Measurements from ENCODE around the gene GPR135. TPM values are rescaled to one million over a fixed set of nuclear protein-coding genes. Genes with fewer than 3 reads are reported as not detected.
A peak's percentile ranks its signal among the peaks of the same experiment; 100 is the strongest.

The GPR135 gene, protein sequence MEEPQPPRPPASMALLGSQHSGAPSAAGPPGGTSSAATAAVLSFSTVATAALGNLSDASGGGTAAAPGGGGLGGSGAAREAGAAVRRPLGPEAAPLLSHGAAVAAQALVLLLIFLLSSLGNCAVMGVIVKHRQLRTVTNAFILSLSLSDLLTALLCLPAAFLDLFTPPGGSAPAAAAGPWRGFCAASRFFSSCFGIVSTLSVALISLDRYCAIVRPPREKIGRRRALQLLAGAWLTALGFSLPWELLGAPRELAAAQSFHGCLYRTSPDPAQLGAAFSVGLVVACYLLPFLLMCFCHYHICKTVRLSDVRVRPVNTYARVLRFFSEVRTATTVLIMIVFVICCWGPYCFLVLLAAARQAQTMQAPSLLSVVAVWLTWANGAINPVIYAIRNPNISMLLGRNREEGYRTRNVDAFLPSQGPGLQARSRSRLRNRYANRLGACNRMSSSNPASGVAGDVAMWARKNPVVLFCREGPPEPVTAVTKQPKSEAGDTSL
- total RNA-seq (2021; ENCODE audit: unreplicated experiment) = 3.9 TPM
- 0.77 and 0.80 TPM in 2 replicates for polyA plus RNA-seq (2012)
- Bru-seq, nascent RNA = percentile 79 among the genes with signal in this experiment
- BruChase-seq, experiment 1, labeled RNA remaining after a 6-hour chase = percentile 82 among the genes with signal in this experiment
- percentile 93 among the genes with signal in this experiment for BruChase-seq, experiment 2, labeled RNA remaining after a 2-hour chase
- long read RNA-seq, partial matches to known transcripts = 0 of 1 reads
- long read RNA-seq, other reads (novel, unspliced or antisense) = 1 of 1 reads

DNA sequence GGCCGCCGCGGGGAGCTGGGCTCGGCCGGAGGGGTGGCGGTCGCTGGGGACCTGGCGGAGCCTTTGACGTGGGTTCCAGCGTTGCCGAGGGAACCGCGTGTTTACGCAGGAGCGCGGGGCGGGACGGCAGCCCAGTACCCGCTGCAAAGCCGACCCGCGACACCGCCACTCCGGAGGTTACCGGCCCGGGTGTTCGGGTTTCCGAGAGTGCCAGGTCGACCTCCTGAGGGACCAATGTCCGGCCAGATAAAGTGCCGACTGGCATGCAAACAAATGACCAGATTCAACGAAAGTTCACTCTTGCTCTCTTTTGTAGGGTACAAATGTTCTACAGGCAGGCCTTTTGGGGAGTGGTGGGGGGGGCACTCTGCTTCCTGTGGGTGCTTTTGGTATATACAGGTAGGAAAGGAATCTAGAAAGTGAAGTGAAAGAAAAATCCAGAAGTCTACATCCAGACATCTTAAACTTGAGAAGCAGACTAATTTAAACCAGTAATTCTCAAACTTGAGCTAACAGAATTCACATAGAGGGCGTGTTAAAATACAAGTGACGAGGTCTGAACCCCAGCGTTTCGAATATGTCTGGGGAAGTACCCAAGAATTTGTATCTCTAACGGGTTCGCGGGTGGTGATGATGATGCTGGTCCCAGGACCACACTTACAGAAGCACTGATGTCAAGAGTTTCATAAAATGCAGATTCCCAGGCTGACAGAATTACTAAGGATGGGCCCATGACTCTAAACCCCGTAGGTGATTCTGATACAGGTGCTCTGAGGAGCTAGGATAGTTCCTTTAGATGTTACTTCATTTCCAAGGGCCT, at the start of gene GPR135:
TSS of gene GPR135 (minus strand) at position 65 of the 820 bp plus-strand sequence. CDS start 154 bp downstream, outside the sequence.
- ChIA-PET RAD21 (ENCODE audit: low non-redundant PET in 1 of 2, low total read pairs in 2 of 2, uncharacterized antibody in 2 of 2, unreplicated experiment in 2 of 2) (no interaction called here), CTCF (no interaction called here), POLR2A (no interaction called here)
- H3K9me3 ChIP-seq (ENCODE audit: control insufficient read depth in 1 of 2, insufficient read depth in 1 of 2, low read depth in 1 of 2, low read length in 2 of 2) = no peaks in the 10 kb centered on the region
- H3K79me2 ChIP-seq (ENCODE audit: insufficient read depth, low read length) = no peaks in the 10 kb centered on the region
- no peak within 1 kb of the TSS for H3K27ac ChIP-seq (ENCODE audit: low read depth, low read length)
- ATAC-seq (no peak), DNase-seq (ENCODE audit: low read depth, low spot score) (no peak)
- H3K4me3 ChIP-seq (replicated peaks in 1 of 2; ENCODE audit: low read depth in 1 of 2, low read length in 2 of 2) = no peak within 1 kb of the TSS
- TF ChIP-seq SP1 (IDR thresholded peaks at IDR 0.05; ENCODE audit: low read depth) = no peak
- TF ChIP-seq, protein P1, sequence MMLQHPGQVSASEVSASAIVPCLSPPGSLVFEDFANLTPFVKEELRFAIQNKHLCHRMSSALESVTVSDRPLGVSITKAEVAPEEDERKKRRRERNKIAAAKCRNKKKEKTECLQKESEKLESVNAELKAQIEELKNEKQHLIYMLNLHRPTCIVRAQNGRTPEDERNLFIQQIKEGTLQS (IDR thresholded peaks at IDR 0.05) = no peak
- TF ChIP-seq JUND (IDR thresholded peaks at IDR 0.05) = no peak
- TF ChIP-seq, protein P2, sequence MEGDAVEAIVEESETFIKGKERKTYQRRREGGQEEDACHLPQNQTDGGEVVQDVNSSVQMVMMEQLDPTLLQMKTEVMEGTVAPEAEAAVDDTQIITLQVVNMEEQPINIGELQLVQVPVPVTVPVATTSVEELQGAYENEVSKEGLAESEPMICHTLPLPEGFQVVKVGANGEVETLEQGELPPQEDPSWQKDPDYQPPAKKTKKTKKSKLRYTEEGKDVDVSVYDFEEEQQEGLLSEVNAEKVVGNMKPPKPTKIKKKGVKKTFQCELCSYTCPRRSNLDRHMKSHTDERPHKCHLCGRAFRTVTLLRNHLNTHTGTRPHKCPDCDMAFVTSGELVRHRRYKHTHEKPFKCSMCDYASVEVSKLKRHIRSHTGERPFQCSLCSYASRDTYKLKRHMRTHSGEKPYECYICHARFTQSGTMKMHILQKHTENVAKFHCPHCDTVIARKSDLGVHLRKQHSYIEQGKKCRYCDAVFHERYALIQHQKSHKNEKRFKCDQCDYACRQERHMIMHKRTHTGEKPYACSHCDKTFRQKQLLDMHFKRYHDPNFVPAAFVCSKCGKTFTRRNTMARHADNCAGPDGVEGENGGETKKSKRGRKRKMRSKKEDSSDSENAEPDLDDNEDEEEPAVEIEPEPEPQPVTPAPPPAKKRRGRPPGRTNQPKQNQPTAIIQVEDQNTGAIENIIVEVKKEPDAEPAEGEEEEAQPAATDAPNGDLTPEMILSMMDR (IDR thresholded peaks at IDR 0.05 in 2 of 3, conservative IDR thresholded peaks at IDR 0.05 in 1 of 3; ENCODE audit: borderline replicate concordance in 1 of 3, insufficient read depth in 1 of 3, low read depth in 2 of 3, low read length in 2 of 3) = no peak
- intact Hi-C loops (cut with micrococcal nuclease) = no loop called here
- peaks cover 2 to 10% of the 10 kb centered on the region in 2 experiments; a peak in 1 of 4 replicates for H3K36me3 ChIP-seq (ENCODE audit: control insufficient read depth in 1 of 2, insufficient read depth in 2 of 2, low read length in 2 of 2)
- H3K9me2 ChIP-seq (ENCODE audit: insufficient read depth) = no peaks in the 10 kb centered on the region
- no peaks in the 10 kb centered on the region for H3K4me1 ChIP-seq (ENCODE audit: control insufficient read depth in 1 of 2, insufficient read depth in 2 of 2, low read length in 2 of 2)
- no peaks in the 10 kb centered on the region for H4K20me1 ChIP-seq (ENCODE audit: insufficient read depth)
- H2AFZ ChIP-seq (ENCODE audit: low read depth, low read length, poor library complexity, severe bottlenecking) = no peak within 1 kb of the TSS
- H3K27me3 ChIP-seq (ENCODE audit: insufficient read depth, low read length) = no peaks in the 10 kb centered on the region
- H3K4me2 ChIP-seq (ENCODE audit: low read length) = no peak within 1 kb of the TSS
- no peak within 1 kb of the TSS for H3K9ac ChIP-seq (ENCODE audit: low read length)
- no TSS peak for BruUV-seq (replicated peaks)
